Progenitor cell of endocrine pancreas (in vitro differentiated cells): ENCODE results near the gene KRTAP10-8. TPM values are rescaled to one million over a fixed set of nuclear protein-coding genes. Genes with fewer than 3 reads are reported as not detected.
"Not testable (repeated sequence)": the region's sequence is repeated elsewhere in the genome, so short reads cannot be mapped to it uniquely, and the experiment has no call there.

Experiments used
- DNase-seq: peaks from one replicate; pipeline ENCODE4 v3.0.0; 2021; ENCODE audit warnings: low spot score; ENCODE audit not compliant: unreplicated experiment
- H3K27ac Mint-ChIP-seq: 2 replicates; pipeline ENCODE4 v1.8.0; 2021; ENCODE audit warnings: mild to moderate bottlenecking, moderate library complexity, mixed read lengths
- H3K27me3 Mint-ChIP-seq: 2 replicates; pipeline ENCODE4 v1.8.0; 2021; ENCODE audit warnings: mixed read lengths
- H3K36me3 Mint-ChIP-seq: 2 replicates; pipeline ENCODE4 v1.8.0; 2022; ENCODE audit warnings: mixed read lengths; ENCODE audit not compliant: insufficient read depth
- H3K4me1 Mint-ChIP-seq: 2 replicates; pipeline ENCODE4 v1.8.0; 2021; ENCODE audit warnings: low read depth, mixed read lengths
- H3K4me3 Mint-ChIP-seq: 2 replicates; pipeline ENCODE4 v1.8.0; 2021; ENCODE audit warnings: low read depth, mild to moderate bottlenecking, moderate library complexity, mixed read lengths
- H3K9me3 Mint-ChIP-seq: 2 replicates; pipeline ENCODE4 v1.8.0; 2021; ENCODE audit warnings: low read depth, mixed read lengths
- CTCF ChIP-seq: fragments of 200-600 bp; sonication (generic); IDR thresholded peaks from one replicate; pipeline ENCODE4 v1.5.0; 2021; ENCODE audit warnings: antibody characterized with exemption, mild to moderate bottlenecking; ENCODE audit not compliant: unreplicated experiment
- total RNA-seq: library from RNA; stranded (reverse); gene quantifications from 2 replicates; pipeline ENCODE4 v1.2.1, GENCODE V29; 2021

The KRTAP10-8 gene
- total RNA-seq, 1 donor from 2014 or later, result not detected

- Mint-ChIP-seq H3K36me3 (peaks cover 2% of the 10 kb centered on the region), H3K4me1 (peaks cover 3% of the 10 kb centered on the region), H3K9me3 (peaks cover 20% of the 10 kb centered on the region), H3K4me3 (no peak overlapping the region), H3K27ac (no peak overlapping the region), H3K27me3 (peaks cover 6% of the 10 kb centered on the region)
- TF ChIP-seq CTCF, result no peak
- DNase-seq, result no peak
These were observed 33.4 kb upstream of the KRTAP10-8 start for GRCh38 chr21:44578371-44579055.

- no peak for TF ChIP-seq CTCF
- peaks cover 3% of the 10 kb centered on the region for H3K4me1 Mint-ChIP-seq
- H3K9me3 Mint-ChIP-seq, result peaks cover 20% of the 10 kb centered on the region
- peaks cover 6% of the 10 kb centered on the region for H3K27me3 Mint-ChIP-seq
- peaks cover 2% of the 10 kb centered on the region for H3K36me3 Mint-ChIP-seq
- no peak overlapping the region for H3K4me3 Mint-ChIP-seq
- no peak for DNase-seq
- H3K27ac Mint-ChIP-seq, result no peak overlapping the region
These were observed 32.6 kb upstream of the KRTAP10-8 start for GRCh38 chr21:44579056-44579832.

GRCh38 chr21:44579833-44580144, 32.1 kb upstream of the KRTAP10-8 start:
- H3K27me3 Mint-ChIP-seq, result peaks cover 6% of the 10 kb centered on the region
- H3K4me3 Mint-ChIP-seq, result no peak overlapping the region
- TF ChIP-seq CTCF, result no peak
- H3K27ac Mint-ChIP-seq, result no peak overlapping the region
- peaks cover 2% of the 10 kb centered on the region for H3K36me3 Mint-ChIP-seq
- peaks cover 2% of the 10 kb centered on the region for H3K4me1 Mint-ChIP-seq
- no peak for DNase-seq
- peaks cover 20% of the 10 kb centered on the region for H3K9me3 Mint-ChIP-seq

- H3K36me3 Mint-ChIP-seq, H3K4me1 Mint-ChIP-seq, DNase-seq, H3K27ac Mint-ChIP-seq, H3K27me3 Mint-ChIP-seq, H3K4me3 Mint-ChIP-seq: not testable (repeated sequence)
- H3K9me3 Mint-ChIP-seq, result peaks cover 20% of the 10 kb centered on the region
These were observed 31.6 kb upstream of the KRTAP10-8 start, which contains the start of gene KRTAP10-5 for GRCh38 chr21:44580231-44580821. KRTAP10-5 (minus strand) TSS chr21:44580604; CDS start chr21:44580578, 26 bp downstream.

- DNase-seq, result no peak
- Mint-ChIP-seq H3K4me1 (no peaks in the 10 kb centered on the region), H3K27ac (no peak overlapping the region), H3K27me3 (peaks cover 12% of the 10 kb centered on the region), H3K9me3 (peaks cover 20% of the 10 kb centered on the region), H3K4me3 (no peak overlapping the region), H3K36me3 (peaks cover 2% of the 10 kb centered on the region)
- no peak for TF ChIP-seq CTCF
These were observed 30.7 kb upstream of the KRTAP10-8 start for GRCh38 chr21:44581158-44581557.
